Right ventricle myocardium superior (tissue), 1 donor: ENCODE results near the gene USP20. TPM values are rescaled to one million over a fixed set of nuclear protein-coding genes. Genes with fewer than 3 reads are reported as not detected.
A peak's percentile ranks its signal among the peaks of the same experiment; 100 is the strongest.

Source experiments
- ATAC-seq: fragments of 200-7000 bp; cut with Tn5 transposase; one replicate; pipeline ENCODE4 v1.9.1; 2020; ENCODE audit warnings: mild to moderate bottlenecking; ENCODE audit not compliant: poor library complexity
- DNase-seq: peaks from one replicate; pipeline ENCODE4 v3.0.0-alpha.2; 2020
- intact Hi-C: fragments of 100-400 bp; cut with DNase I; formaldehyde crosslinking; loops from one replicate; pipeline ENCODE4 v1.11.2; 2022
- total RNA-seq: library from RNA; stranded (reverse); fragmentation: NEBNext Ultra II Directional; extraction: Animal tissue kit (Norgen Biotek cat#: 25700); gene quantifications from one replicate; pipeline ENCODE4 v1.2.1, GENCODE V29; 2021
- donor health status: DM: no; HTN: yes; CAD: no; lungs with severe emphysema.

Gene USP20
- total RNA-seq, 1 donor from 2014 or later = 10.4 TPM

- ATAC-seq = peak; percentile 31
- no peak for DNase-seq
- intact Hi-C loops = no loop called here
Measured at GRCh38 chr9:129898185-129898584, 62.9 kb downstream of the USP20 start.

- no peak for DNase-seq
- intact Hi-C loops = no loop called here
- ATAC-seq = no peak
Measured at GRCh38 chr9:129899620-129900019, 64.4 kb downstream of the USP20 start.

GRCh38 chr9:129900263-129901027 is 65.2 kb downstream of the USP20 start:
- no peak for DNase-seq
- intact Hi-C loops = no loop called here
- ATAC-seq = no peak

- DNase-seq (no peak), ATAC-seq (no peak)
- intact Hi-C loops = no loop called here
Measured at GRCh38 chr9:129901993-129902739, 66.9 kb downstream of the USP20 start.

GRCh38 chr9:129902740-129903134 is 67.5 kb downstream of the USP20 start:
- intact Hi-C loops = no loop called here
- ATAC-seq (no peak), DNase-seq (no peak)

- DNase-seq = no peak
- no peak for ATAC-seq
- intact Hi-C loops = no loop called here
Measured at GRCh38 chr9:129904734-129905133, 69.5 kb downstream of the USP20 start.

- ATAC-seq = no peak
- no peak for DNase-seq
- intact Hi-C loops = no loop called here
Measured at GRCh38 chr9:129906298-129906697, 71.0 kb downstream of the USP20 start.

GRCh38 chr9:129907201-129907600 is 71.9 kb downstream of the USP20 start:
- intact Hi-C loops = no loop called here
- ATAC-seq (no peak), DNase-seq (no peak)

GRCh38 chr9:129908906-129909305 is 73.6 kb downstream of the USP20 start:
- intact Hi-C loops = no loop called here
- no peak for ATAC-seq
- DNase-seq = no peak

GRCh38 chr9:129909851-129910250 is 74.6 kb downstream of the USP20 start:
- ATAC-seq (no peak), DNase-seq (no peak)
- intact Hi-C loops = no loop called here

GRCh38 chr9:129910628-129911567 is 75.6 kb downstream of the USP20 start:
- ATAC-seq = no peak
- intact Hi-C loops = no loop called here
- no peak for DNase-seq

GRCh38 chr9:129914051-129914450 is 78.8 kb downstream of the USP20 start:
- intact Hi-C loops = no loop called here
- DNase-seq (no peak), ATAC-seq (no peak)

- ATAC-seq = no peak
- DNase-seq = no peak
- intact Hi-C loops = no loop called here
Measured at GRCh38 chr9:129916707-129917106, 81.4 kb downstream of the USP20 start.

GRCh38 chr9:129918296-129918950 is 83.2 kb downstream of the USP20 start:
- ATAC-seq (no peak), DNase-seq (no peak)
- intact Hi-C loops = no loop called here

- DNase-seq (no peak), ATAC-seq (no peak)
- intact Hi-C loops = no loop called here
Measured at GRCh38 chr9:129919277-129919676, 84.0 kb downstream of the USP20 start.

GRCh38 chr9:129919841-129920240 is 84.6 kb downstream of the USP20 start:
- DNase-seq (no peak), ATAC-seq (peak; percentile 51)
- intact Hi-C loops = no loop called here

- DNase-seq (no peak), ATAC-seq (no peak)
- intact Hi-C loops = no loop called here
Measured at GRCh38 chr9:129921905-129922304, 86.6 kb downstream of the USP20 start.

- no peak for ATAC-seq
- intact Hi-C loops = no loop called here
- DNase-seq = no peak
Measured at GRCh38 chr9:129923589-129923988, 88.3 kb downstream of the USP20 start.
